GM12878 (cell line): ENCODE results near the gene TMED10. TPM values are rescaled to one million over a fixed set of nuclear protein-coding genes. Genes with fewer than 3 reads are reported as not detected.

Source experiments
- ATAC-seq: fragments of 200-7000 bp; cut with Tn5 transposase; 3 replicates; pipeline ENCODE4 v1.9.1; 2020; ENCODE audit warnings: mild to moderate bottlenecking, moderate library complexity
- BruUV-seq: library from RNA; stranded (reverse); fragments of 400-500 nt; replicated peaks from 2 replicates; lab custom pipeline; 2021; lab: Mats Ljungman, UMichigan
- CTCF ChIA-PET: fragments of 300-600 bp; sonication (Branson Sonifier 250); formaldehyde crosslinking; extraction: SDS; loops from one replicate; lab custom pipeline; 2021; ENCODE audit warnings: inconsistent platforms; lab: Yijun Ruan, JAX
- POLR2A ChIA-PET: fragments of 350-600 bp; formaldehyde crosslinking; extraction: SDS; loops from one replicate; lab custom pipeline; 2021; ENCODE audit warnings: inconsistent platforms; lab: Charles Lee
- RAD21 ChIA-PET: fragments of 300-600 bp; sonication (Branson Sonifier 250); formaldehyde crosslinking; loops from one replicate; lab custom pipeline; 2023; ENCODE audit warnings: antibody characterized with exemption; ENCODE audit not compliant: unreplicated experiment; lab: Charles Lee
- SMC1A ChIA-PET: fragments of 300-600 bp; sonication (Branson Sonifier 250); formaldehyde crosslinking; loops from one replicate; lab custom pipeline; 2023; ENCODE audit not compliant: unreplicated experiment, uncharacterized antibody; lab: Charles Lee
- DNase-seq: peaks from one replicate; pipeline ENCODE4 v3.0.0-alpha.2; 2011; ENCODE audit warnings: low read depth, low spot score
- FAIRE-seq: peaks from 3 replicates; lab custom pipeline; 2011; peaks lifted over from hg19 to GRCh38; lab: Jason Lieb, UNC
- H2AFZ ChIP-seq: 2 replicates; pipeline ENCODE4 v1.6.0; 2011; ENCODE audit warnings: low read depth, low read length, control low read depth; ENCODE audit not compliant: control insufficient read depth
- H3K27ac ChIP-seq: 2 replicates; pipeline ENCODE4 v1.5.1; 2011; ENCODE audit warnings: control low read depth; ENCODE audit not compliant: control insufficient read depth, insufficient read depth
- H3K27me3 ChIP-seq, 2 experiments: replicated peaks in 1 of 2; 2 replicates each; pipeline versions ENCODE4 v1.6.0 to v1.6.1; 2011; ENCODE audit warnings: low read length in 1 of 2; ENCODE audit not compliant: control insufficient read depth in 2 of 2, insufficient read depth in 2 of 2
- H3K36me3 ChIP-seq, 2 experiments: 2 replicates each; pipeline ENCODE4 v1.5.1; 2011; ENCODE audit warnings: low read length in 1 of 2; ENCODE audit not compliant: control insufficient read depth in 2 of 2, insufficient read depth in 2 of 2
- H3K4me1 ChIP-seq: 2 replicates; pipeline ENCODE4 v1.6.1; 2011; ENCODE audit warnings: mild to moderate bottlenecking, low read length, moderate library complexity, mixed read lengths; ENCODE audit not compliant: control insufficient read depth, insufficient read depth
- H3K4me2 ChIP-seq: 2 replicates; pipeline ENCODE4 v1.6.0; 2011; ENCODE audit warnings: control low read depth; ENCODE audit not compliant: control insufficient read depth, insufficient read depth
- H3K4me3 ChIP-seq: fragments of 200-600 bp; sonication (generic); 2 replicates; pipeline ENCODE4 v1.5.1; 2016
- H3K79me2 ChIP-seq: 2 replicates; pipeline ENCODE4 v1.6.0; 2011; ENCODE audit warnings: low read length; ENCODE audit not compliant: control insufficient read depth, insufficient read depth
- H3K9ac ChIP-seq: 2 replicates; pipeline ENCODE4 v1.8.0; 2011; ENCODE audit warnings: low read length, control low read depth, mixed read lengths; ENCODE audit not compliant: control insufficient read depth, insufficient read depth
- H3K9me3 ChIP-seq: replicated peaks from 3 replicates; pipeline ENCODE4 v1.5.1; 2011; ENCODE audit warnings: mild to moderate bottlenecking, low read length; ENCODE audit not compliant: control insufficient read depth, insufficient read depth
- H4K20me1 ChIP-seq: 2 replicates; pipeline ENCODE4 v1.6.0; 2011; ENCODE audit not compliant: control insufficient read depth, insufficient read depth
- CHD1 ChIP-seq: IDR thresholded peaks from 2 replicates; pipeline ENCODE4 v1.6.1; 2012; ENCODE audit warnings: low read depth, low read length, improper control_type of control experiment
- CREM ChIP-seq: IDR thresholded peaks from 2 replicates; pipeline ENCODE4 v1.6.1; 2014; ENCODE audit warnings: antibody characterized with exemption, low read depth
- EED ChIP-seq: sonication (generic); IDR thresholded peaks from 2 replicates; pipeline ENCODE4 v1.6.1; 2016; ENCODE audit warnings: antibody characterized with exemption, low read depth
- ESRRA ChIP-seq: IDR thresholded peaks from 2 replicates; pipeline ENCODE4 v1.6.1; 2012; ENCODE audit warnings: mild to moderate bottlenecking, low read length, improper control_type of control experiment
- HSF1 ChIP-seq: fragments of 150-350 bp; IDR thresholded peaks from 2 replicates; pipeline ENCODE4 v1.6.1; 2014; ENCODE audit warnings: mild to moderate bottlenecking, low read depth, low read length
- IKZF1 ChIP-seq: fragments of 450-650 bp; conservative IDR thresholded peaks from 2 replicates; pipeline ENCODE4 v1.6.1; 2017; ENCODE audit warnings: antibody characterized with exemption, mild to moderate bottlenecking
- KLF5 ChIP-seq: fragments of 450-650 bp; IDR thresholded peaks from 2 replicates; pipeline ENCODE4 v1.6.1; 2014; ENCODE audit warnings: mild to moderate bottlenecking; ENCODE audit not compliant: partially characterized antibody
- MYB ChIP-seq: fragments of 150-350 bp; IDR thresholded peaks from 2 replicates; pipeline ENCODE4 v1.6.1; 2014; ENCODE audit warnings: mild to moderate bottlenecking, low read depth, low read length, borderline replicate concordance
- NFYA ChIP-seq: IDR thresholded peaks from 2 replicates; pipeline ENCODE4 v1.6.1; 2011; ENCODE audit warnings: low read depth, mild to moderate bottlenecking, low read length, improper control_type of control experiment, borderline replicate concordance
- NRF1 ChIP-seq: conservative IDR thresholded peaks from 2 replicates; pipeline ENCODE4 v1.6.1; 2011; ENCODE audit warnings: mild to moderate bottlenecking, low read depth, low read length, improper control_type of control experiment
- SREBF1 ChIP-seq: IDR thresholded peaks from 2 replicates; pipeline ENCODE4 v1.6.1; 2012; ENCODE audit warnings: mild to moderate bottlenecking, low read length
- SUPT20H ChIP-seq: IDR thresholded peaks from 2 replicates; pipeline ENCODE4 v1.6.1; 2011; ENCODE audit warnings: low read depth, mild to moderate bottlenecking, low read length, moderate library complexity, borderline replicate concordance; ENCODE audit not compliant: control insufficient read depth
- TCF3 ChIP-seq: IDR thresholded peaks from 2 replicates; pipeline ENCODE4 v1.6.1; 2012; ENCODE audit warnings: low read depth, mild to moderate bottlenecking, low read length, borderline replicate concordance; ENCODE audit not compliant: insufficient read depth
- USF2 ChIP-seq: IDR thresholded peaks from 2 replicates; pipeline ENCODE4 v1.6.1; 2011; ENCODE audit warnings: low read depth, low read length, improper control_type of control experiment, borderline replicate concordance
- ZNF384 ChIP-seq: IDR thresholded peaks from 2 replicates; pipeline ENCODE4 v1.6.1; 2012; ENCODE audit warnings: low read depth, mild to moderate bottlenecking, low read length, improper control_type of control experiment, borderline replicate concordance
- ZNF592 ChIP-seq: fragments of 450-650 bp; IDR thresholded peaks from 2 replicates; pipeline ENCODE4 v1.6.1; 2017; ENCODE audit warnings: mild to moderate bottlenecking, moderate library complexity
- ZSCAN29 ChIP-seq: fragments of 450-650 bp; IDR thresholded peaks from 2 replicates; pipeline ENCODE4 v1.6.1; 2017; ENCODE audit warnings: mild to moderate bottlenecking, moderate library complexity
- WGBS: methylation state at CpG from one replicate; pipeline ENCODE4 v1.1.6; 2016; ENCODE audit warnings: low lambda C conversion rate; ENCODE audit not compliant: insufficient replicate concordance, insufficient coverage; ENCODE audit errors: missing lambda C conversion rate; 5-methylcytosine and 5-hydroxymethylcytosine counted together
- in situ Hi-C: fragments of 300-500 bp; cut with MboI; formaldehyde crosslinking; loops from 9 replicates; pipeline ENCODE4 v1.14.3; 2018; ENCODE audit warnings: mixed read lengths
- intact Hi-C: fragments of 100-400 bp; cut with micrococcal nuclease; formaldehyde crosslinking; loops from one replicate; pipeline ENCODE4 v1.14.2; 2022; ENCODE audit not compliant: unreplicated experiment
- polyA plus RNA-seq, 11 experiments: library from polyadenylated mRNA; depleted of rRNA in 4 of 11; unstranded in 6 of 11; stranded (reverse) in 5 of 11; fragments of >200 nt; fragmentation: Nextera tagmentation in 4 of 11; fragmentation: Illumina TruSeq in 1 of 11; extraction: Ambion mirVana in 4 of 11; extraction: Trizol in 1 of 11; gene quantifications; 1 replicate in 1 of 11; 2 replicates in 10 of 11; pipeline versions ENCODE4 v1.2.1 to v1.2.3, GENCODE V29; 2011 to 2016; ENCODE audit warnings: inconsistent platforms in 2 of 11, missing spikeins in 2 of 11, low read depth in 1 of 11
- total RNA-seq, 4 experiments: library from RNA; depleted of rRNA in 3 of 4; stranded (reverse); fragments of >200 nt in 3 of 4; fragmentation: Illumina TruSeq in 1 of 4; extraction: Trizol in 1 of 4; gene quantifications; 2 replicates each; pipeline versions ENCODE4 v1.2.1 to v1.2.3, GENCODE V29; 2013 to 2021

The TMED10 gene
- total and polyA plus RNA-seq, 10 of the 15 experiments (the other 5 are each of a cell fraction or from before 2014, with no cell fraction given) = 99.8 to 270 (median 180) TPM

GRCh38 chr14:75109877-75110276, 66.5 kb downstream of the TMED10 start:
- POLR2A ChIA-PET = no interaction called here
- RAD21 ChIA-PET = no interaction called here
- in situ Hi-C loops = no loop called here
- SMC1A ChIA-PET = interaction anchor here (1.2 to 3.1 kb wide), 3 partner anchors 14 to 205 kb away, joined by 3 to 8 read pairs (median 3); no protein-coding TSS in a partner anchor
- Histone ChIP-seq H3K27ac (no peak overlapping the region), H3K4me2 (no peak overlapping the region), H3K4me3 (no peak overlapping the region)
- BruUV-seq = no TSS peak
- CTCF ChIA-PET = interaction anchor here (0.9 to 1.5 kb wide), 2 partner anchors 21 to 188 kb away, joined by 3 to 4 read pairs; no protein-coding TSS in a partner anchor
- ATAC-seq = no peak
- TF ChIP-seq TCF3 = no peak
- no peak for TF ChIP-seq HSF1
- no peak for TF ChIP-seq NFYA
- TF ChIP-seq CHD1 = no peak
- TF ChIP-seq ZNF384 = no peak
- TF ChIP-seq ZSCAN29 = no peak
- TF ChIP-seq EED = no peak
- no peak for TF ChIP-seq NRF1
- no peak for TF ChIP-seq ESRRA
- TF ChIP-seq SREBF1 = no peak
- no peak for TF ChIP-seq CREM
- no peak for TF ChIP-seq USF2
- TF ChIP-seq MYB = no peak
- no peak for TF ChIP-seq IKZF1
- no peak for TF ChIP-seq ZNF592
- no peak for TF ChIP-seq SUPT20H
- no peak for TF ChIP-seq KLF5
- TF ChIP-seq, all 136 proteins: peak for 0
- Histone ChIP-seq H3K9me3 (no peaks in the 10 kb centered on the region), H3K79me2 (no peaks in the 10 kb centered on the region), H3K9ac (no peak overlapping the region), H4K20me1 (no peaks in the 10 kb centered on the region), H3K36me3 (peaks cover 1 to 47% of the 10 kb centered on the region in 2 experiments; a peak in 3 of 4 replicates), H2AFZ (no peak overlapping the region), H3K4me1 (no peaks in the 10 kb centered on the region), H3K27me3 (no peaks in the 10 kb centered on the region)
- FAIRE-seq = no peak
- 98% methylated on average over 2 of the region's 2 CpGs for WGBS
- no peak for DNase-seq
- intact Hi-C loops = no loop called here
